Mesendoderm (in vitro differentiated cells): Measurements from ENCODE around the gene S100A13.

Experiments
- DNase-seq: peaks from one replicate; pipeline ENCODE4 v3.0.0; 2013
- H2AK5ac ChIP-seq: 2 replicates; pipeline ENCODE4 v1.6.1; 2013; ENCODE audit warnings: low read length, inconsistent platforms
- H2BK120ac ChIP-seq: 2 replicates; pipeline ENCODE4 v1.6.1; 2013; ENCODE audit warnings: low read depth, mild to moderate bottlenecking, low read length, moderate library complexity, mixed read lengths
- H2BK15ac ChIP-seq: replicated peaks from 2 replicates; pipeline ENCODE4 v1.6.1; 2013; ENCODE audit warnings: low read depth, mild to moderate bottlenecking, moderate library complexity
- H2BK5ac ChIP-seq: 2 replicates; pipeline ENCODE4 v1.6.1; 2013; ENCODE audit warnings: low read length, inconsistent platforms
- H3K18ac ChIP-seq: 2 replicates; pipeline ENCODE4 v1.6.1; 2013; ENCODE audit warnings: mild to moderate bottlenecking, low read length, mixed read lengths
- H3K23ac ChIP-seq: one replicate; pipeline ENCODE4 v1.6.1; 2013; ENCODE audit warnings: low read length
- H3K27ac ChIP-seq: 2 replicates; pipeline ENCODE4 v1.5.1; 2013; ENCODE audit warnings: low read depth, mild to moderate bottlenecking, inconsistent platforms, low read length, moderate library complexity
- H3K27me3 ChIP-seq: 2 replicates; pipeline ENCODE4 v1.6.1; 2013; ENCODE audit warnings: low read length, control low read depth, mild to moderate bottlenecking, inconsistent platforms; ENCODE audit not compliant: insufficient read depth, poor library complexity
- H3K36me3 ChIP-seq: 2 replicates; pipeline ENCODE4 v1.6.1; 2013; ENCODE audit warnings: low read length, inconsistent platforms; ENCODE audit not compliant: control insufficient read depth, insufficient read depth
- H3K4ac ChIP-seq: one replicate; pipeline ENCODE4 v1.6.1; 2013; ENCODE audit warnings: low read depth, mild to moderate bottlenecking, low read length, moderate library complexity
- H3K4me1 ChIP-seq: 2 replicates; pipeline ENCODE4 v1.6.1; 2013; ENCODE audit warnings: low read depth, low read length, inconsistent platforms; ENCODE audit not compliant: control insufficient read depth
- H3K4me2 ChIP-seq: 2 replicates; pipeline ENCODE4 v1.6.1; 2013; ENCODE audit warnings: low read length
- H3K4me3 ChIP-seq: 2 replicates; pipeline ENCODE4 v1.5.1; 2013; ENCODE audit warnings: mild to moderate bottlenecking, low read length
- H3K56ac ChIP-seq: one replicate; pipeline ENCODE4 v1.6.1; 2013; ENCODE audit warnings: low read length
- H3K79me1 ChIP-seq: 2 replicates; pipeline ENCODE4 v1.6.1; 2013; ENCODE audit warnings: low read length, inconsistent platforms
- H3K79me2 ChIP-seq: 2 replicates; pipeline ENCODE4 v1.6.1; 2013; ENCODE audit warnings: mild to moderate bottlenecking, low read length; ENCODE audit not compliant: control insufficient read depth, insufficient read depth
- H3K9ac ChIP-seq: 2 replicates; pipeline ENCODE4 v1.6.1; 2013; ENCODE audit warnings: low read length, inconsistent platforms
- H4K5ac ChIP-seq: one replicate; pipeline ENCODE4 v1.6.1; 2013; ENCODE audit warnings: low read length
- H4K8ac ChIP-seq: one replicate; pipeline ENCODE4 v1.6.1; 2013; ENCODE audit warnings: low read depth, mild to moderate bottlenecking, control low read depth, low read length, moderate library complexity
- WGBS: extraction: QIAGEN DNeasy Blood & Tissue Kit; methylation state at CpG from one replicate; pipeline ENCODE4 v1.1.7; 2013; ENCODE audit warnings: low lambda C conversion rate, missing lambda C conversion rate; ENCODE audit not compliant: insufficient coverage; ENCODE audit errors: extremely low coverage; 5-methylcytosine and 5-hydroxymethylcytosine counted together

S100A13 gene

DNA sequence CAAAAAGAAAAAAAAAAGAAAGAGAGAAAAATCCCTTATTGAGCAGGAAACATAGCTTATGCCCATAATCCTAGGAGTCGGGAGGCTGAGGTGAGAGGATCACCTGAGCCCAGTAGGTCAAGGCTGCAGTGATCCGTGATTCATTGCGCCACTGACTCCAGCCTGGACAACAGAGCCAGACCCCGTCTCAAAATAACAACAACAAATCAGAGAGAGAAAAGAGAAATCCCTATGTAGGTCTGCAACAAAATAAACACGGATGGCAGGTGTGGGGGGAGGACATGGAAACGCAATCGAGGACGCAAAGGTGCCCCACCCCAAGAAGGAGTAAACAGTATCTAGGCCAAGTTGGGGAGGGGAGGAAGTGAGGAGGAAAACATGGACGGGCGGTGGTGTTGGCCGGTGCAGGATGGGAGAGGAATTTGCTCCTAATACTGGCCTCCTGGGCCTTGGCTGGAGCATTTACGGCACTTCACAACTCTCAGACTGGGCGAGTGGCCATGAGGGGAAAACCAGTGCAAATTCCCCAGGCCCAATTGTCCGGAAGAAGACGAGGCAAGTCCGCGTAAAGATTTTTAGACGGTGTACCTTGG lies 6.0 kb upstream of the S100A13 start:
- no peak overlapping the region for H4K8ac ChIP-seq
- H3K27ac ChIP-seq: no peak overlapping the region
- H2BK15ac ChIP-seq: no peak overlapping the region
- peak overlapping the region; percentile 33 for H3K4me2 ChIP-seq
- H3K23ac ChIP-seq: no peak overlapping the region
- H3K27me3 ChIP-seq: no peaks in the 10 kb centered on the region
- peaks cover 31% of the 10 kb centered on the region for H3K79me2 ChIP-seq
- H2AK5ac ChIP-seq: no peak overlapping the region
- no peak overlapping the region for H2BK5ac ChIP-seq
- no peaks in the 10 kb centered on the region for H3K4me1 ChIP-seq
- H2BK120ac ChIP-seq: no peak overlapping the region
- peaks cover 12% of the 10 kb centered on the region for H3K79me1 ChIP-seq
- peaks cover 11% of the 10 kb centered on the region for H3K36me3 ChIP-seq
- peak overlapping the region; percentile 44 for H4K5ac ChIP-seq
- WGBS: no CpG with 5 or more reads among the region's 18 CpGs
- peak overlapping the region; percentile 47 for H3K9ac ChIP-seq
- peak overlapping the region; percentile 3 for H3K4me3 ChIP-seq
- H3K4ac ChIP-seq: no peak overlapping the region
- H3K56ac ChIP-seq: peak overlapping the region; percentile 77
- no peak for DNase-seq
- no peak overlapping the region for H3K18ac ChIP-seq

DNA sequence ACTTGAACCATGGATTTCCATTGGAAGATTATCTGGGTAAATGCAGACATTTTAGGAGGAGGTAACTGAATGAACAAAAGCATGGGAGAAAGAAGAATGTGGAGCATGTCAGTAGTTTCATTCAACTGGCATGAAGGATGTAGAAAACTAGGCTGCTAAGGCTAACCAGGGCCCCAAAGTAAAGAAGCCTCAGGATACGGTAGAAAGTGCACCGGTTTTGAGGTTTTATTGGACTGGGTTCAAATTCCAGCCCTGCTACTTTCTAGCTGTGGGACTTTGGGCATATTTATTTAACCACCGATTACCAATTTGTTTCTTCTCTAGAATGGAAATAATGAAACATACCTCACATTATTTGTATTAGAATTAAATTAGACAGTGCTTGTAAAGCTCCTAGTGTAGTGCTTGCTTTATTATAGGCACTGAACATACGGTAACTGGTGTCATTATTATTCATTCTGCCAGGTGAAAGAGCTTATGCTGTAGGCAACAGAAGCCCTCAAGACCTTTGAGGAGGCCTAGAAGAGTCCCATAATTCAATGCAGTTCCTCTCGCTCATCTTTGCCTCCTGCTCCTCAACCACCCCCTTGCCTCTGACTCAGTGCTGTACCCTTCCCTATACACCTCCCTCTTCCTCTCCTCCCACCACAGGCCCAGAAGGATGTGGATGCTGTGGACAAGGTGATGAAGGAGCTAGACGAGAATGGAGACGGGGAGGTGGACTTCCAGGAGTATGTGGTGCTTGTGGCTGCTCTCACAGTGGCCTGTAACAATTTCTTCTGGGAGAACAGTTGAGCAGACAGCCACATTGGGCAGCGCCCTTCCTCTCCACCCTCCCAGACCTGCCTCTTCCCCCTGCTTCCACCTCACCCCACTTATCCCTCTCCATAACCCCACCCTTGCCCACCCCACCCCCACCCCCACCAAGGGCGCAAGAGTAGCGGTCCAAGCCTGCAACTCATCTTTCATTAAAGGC lies 4.0 kb upstream of the S100A13 start:
- H3K4me2 ChIP-seq: no peak overlapping the region
- H3K56ac ChIP-seq: peak overlapping the region; percentile 38
- no CpG with 5 or more reads among the region's 10 CpGs for WGBS
- no peak overlapping the region for H4K5ac ChIP-seq
- H3K36me3 ChIP-seq: peaks cover under 1% of the 10 kb centered on the region
- H3K27me3 ChIP-seq: no peaks in the 10 kb centered on the region
- no peak overlapping the region for H3K27ac ChIP-seq
- H2AK5ac ChIP-seq: no peak overlapping the region
- no peak for DNase-seq
- H3K4ac ChIP-seq: no peak overlapping the region
- no peak overlapping the region for H3K18ac ChIP-seq
- no peak overlapping the region for H2BK120ac ChIP-seq
- no peak overlapping the region for H2BK5ac ChIP-seq
- no peak overlapping the region for H4K8ac ChIP-seq
- no peak overlapping the region for H3K9ac ChIP-seq
- no peak overlapping the region for H3K23ac ChIP-seq
- no peak overlapping the region for H2BK15ac ChIP-seq
- H3K79me1 ChIP-seq: peaks cover under 1% of the 10 kb centered on the region
- peaks cover 2% of the 10 kb centered on the region for H3K4me1 ChIP-seq
- H3K79me2 ChIP-seq: peaks cover 19% of the 10 kb centered on the region
- no peak overlapping the region for H3K4me3 ChIP-seq

DNA sequence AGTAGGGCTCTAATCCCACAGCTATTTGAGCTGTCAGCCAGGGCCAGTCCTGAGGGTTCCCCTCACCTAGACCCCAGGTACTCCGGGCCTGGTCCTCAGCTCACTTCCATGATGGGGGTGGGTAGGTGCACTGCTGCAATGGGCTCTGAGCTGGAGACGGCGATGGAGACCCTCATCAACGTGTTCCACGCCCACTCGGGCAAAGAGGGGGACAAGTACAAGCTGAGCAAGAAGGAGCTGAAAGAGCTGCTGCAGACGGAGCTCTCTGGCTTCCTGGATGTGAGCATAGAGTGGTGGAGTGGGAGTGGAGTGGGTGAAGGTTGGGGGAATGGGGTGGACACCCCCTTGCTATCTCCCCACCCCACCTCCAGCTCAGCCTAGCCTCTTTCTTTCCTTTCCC lies 3.1 kb upstream of the S100A13 start:
- Histone ChIP-seq H3K27ac (no peak overlapping the region), H3K4me1 (peaks cover 2% of the 10 kb centered on the region), H3K4me2 (no peak overlapping the region), H3K79me2 (peaks cover 9% of the 10 kb centered on the region), H3K36me3 (no peaks in the 10 kb centered on the region), H3K4me3 (no peak overlapping the region), H3K79me1 (no peaks in the 10 kb centered on the region), H3K4ac (no peak overlapping the region), H3K9ac (no peak overlapping the region), H3K56ac (no peak overlapping the region), H2BK15ac (no peak overlapping the region), H2BK120ac (no peak overlapping the region), H3K23ac (no peak overlapping the region), H2BK5ac (no peak overlapping the region), H4K5ac (no peak overlapping the region), H3K18ac (no peak overlapping the region), H4K8ac (no peak overlapping the region), H3K27me3 (no peaks in the 10 kb centered on the region), H2AK5ac (no peak overlapping the region)
- WGBS: no CpG with 5 or more reads among the region's 7 CpGs
- DNase-seq: no peak

DNA sequence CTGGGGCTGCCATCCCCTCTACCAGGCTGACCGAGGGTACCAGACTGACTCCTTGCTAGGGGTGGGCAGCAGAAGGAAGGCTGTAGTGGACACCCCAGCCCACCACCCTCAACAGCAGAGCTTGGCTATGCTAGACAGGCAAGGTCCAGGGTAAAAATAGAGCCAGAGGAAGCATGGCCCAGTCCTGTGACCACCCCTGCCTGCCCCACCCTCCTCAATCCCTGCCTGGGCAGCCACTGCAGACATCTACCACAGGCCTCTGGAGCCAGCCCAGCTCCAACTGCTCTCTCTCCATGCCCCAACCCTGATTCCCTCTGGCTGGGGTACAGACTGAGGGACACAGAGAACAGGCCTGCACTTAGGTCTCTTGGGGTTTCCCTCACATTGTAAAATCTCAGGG lies 2.7 kb upstream of the S100A13 start:
- Histone ChIP-seq H2AK5ac (no peak overlapping the region), H3K27me3 (no peaks in the 10 kb centered on the region), H3K18ac (no peak overlapping the region), H3K4ac (no peak overlapping the region), H3K56ac (peak overlapping the region; percentile 44), H3K79me2 (peaks cover 5% of the 10 kb centered on the region), H3K36me3 (no peaks in the 10 kb centered on the region), H2BK15ac (no peak overlapping the region), H3K4me2 (no peak overlapping the region), H3K4me1 (peaks cover 2% of the 10 kb centered on the region), H3K27ac (no peak overlapping the region), H3K79me1 (no peaks in the 10 kb centered on the region), H3K9ac (peak overlapping the region; percentile 25), H4K5ac (no peak overlapping the region), H2BK5ac (no peak overlapping the region), H4K8ac (no peak overlapping the region), H3K4me3 (no peak overlapping the region), H3K23ac (no peak overlapping the region), H2BK120ac (no peak overlapping the region)
- no peak for DNase-seq
- no CpG with 5 or more reads among the region's 1 CpG for WGBS

DNA sequence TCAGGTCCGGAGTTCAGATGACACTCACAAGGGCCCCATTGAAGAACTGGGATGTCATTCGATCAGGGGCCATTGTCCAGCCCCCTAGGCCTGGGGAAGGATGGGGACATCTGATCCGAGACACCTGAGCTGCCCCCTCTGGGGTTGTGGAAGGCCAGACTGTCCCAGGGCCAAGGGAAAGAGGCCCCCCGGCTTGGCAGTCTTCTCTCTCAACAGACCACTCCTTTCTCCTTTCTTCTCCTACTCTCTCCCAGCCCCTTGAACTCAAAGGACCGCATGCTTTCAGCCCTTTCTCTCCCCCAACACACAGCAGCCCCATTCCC lies 2.0 kb upstream of the S100A13 start:
- H2BK5ac ChIP-seq: no peak overlapping the region
- H3K79me1 ChIP-seq: no peaks in the 10 kb centered on the region
- H2BK120ac ChIP-seq: no peak overlapping the region
- no peak overlapping the region for H3K4me3 ChIP-seq
- no peak overlapping the region for H3K9ac ChIP-seq
- no peak overlapping the region for H3K23ac ChIP-seq
- no peak overlapping the region for H3K4ac ChIP-seq
- no peak overlapping the region for H4K5ac ChIP-seq
- H3K4me2 ChIP-seq: no peak overlapping the region
- H2BK15ac ChIP-seq: no peak overlapping the region
- H2AK5ac ChIP-seq: no peak overlapping the region
- no CpG with 5 or more reads among the region's 5 CpGs for WGBS
- no peak for DNase-seq
- H3K27me3 ChIP-seq: no peaks in the 10 kb centered on the region
- no peak overlapping the region for H3K18ac ChIP-seq
- no peaks in the 10 kb centered on the region for H3K36me3 ChIP-seq
- no peak overlapping the region for H3K27ac ChIP-seq
- peak overlapping the region; percentile 30 for H3K56ac ChIP-seq
- no peak overlapping the region for H4K8ac ChIP-seq
- no peaks in the 10 kb centered on the region for H3K79me2 ChIP-seq
- peaks cover 2% of the 10 kb centered on the region for H3K4me1 ChIP-seq
